HepG2 (cell line): Measurements from ENCODE around the gene ZFP36L2. TPM values are rescaled to one million over a fixed set of nuclear protein-coding genes. Genes with fewer than 3 reads are reported as not detected.
A peak's percentile ranks its signal among the peaks of the same experiment; 100 is the strongest.

Experiments
- HDAC2 ChIP-seq: sonication (generic); formaldehyde crosslinking; IDR thresholded peaks from 2 replicates; pipeline ENCODE4 v1.4.0; 2020; ENCODE audit warnings: missing genetic modification reagents
- KDM4B ChIP-seq: sonication (generic); formaldehyde crosslinking; IDR thresholded peaks from 2 replicates; pipeline ENCODE4 v1.4.0; 2020; ENCODE audit warnings: missing genetic modification reagents
- KDM5B ChIP-seq: sonication (generic); formaldehyde crosslinking; IDR thresholded peaks from 2 replicates; pipeline ENCODE4 v1.4.0; 2020; ENCODE audit warnings: missing genetic modification reagents, mild to moderate bottlenecking, borderline replicate concordance
- NR2F1 ChIP-seq, 2 experiments: fragments of 450-650 bp in 1 of 2; formaldehyde crosslinking in 1 of 2; IDR thresholded peaks; 2 replicates each; pipeline versions ENCODE4 v1.5.0 to v1.6.1; 2016 to 2020; ENCODE audit warnings: mild to moderate bottlenecking in 1 of 2, missing compliant biosample characterization in 1 of 2, missing genetic modification reagents in 1 of 2, moderate library complexity in 1 of 2
- PITX1 ChIP-seq: sonication (generic); formaldehyde crosslinking; IDR thresholded peaks from 2 replicates; pipeline ENCODE4 v1.5.1; 2020; ENCODE audit warnings: mild to moderate bottlenecking, missing genetic modification reagents
- RARA ChIP-seq: IDR thresholded peaks from 2 replicates; pipeline ENCODE4 v1.6.1; 2016; ENCODE audit warnings: missing genetic modification reagents, missing compliant biosample characterization
- SMYD3 ChIP-seq: sonication (generic); formaldehyde crosslinking; IDR thresholded peaks from 2 replicates; pipeline ENCODE4 v1.8.1; 2023; ENCODE audit warnings: mild to moderate bottlenecking, missing genetic modification reagents
- SNAPC2 ChIP-seq: sonication (generic); formaldehyde crosslinking; IDR thresholded peaks from 2 replicates; pipeline ENCODE4 v1.8.1; 2022; ENCODE audit warnings: mild to moderate bottlenecking, missing genetic modification reagents
- SOX13 ChIP-seq, 3 experiments: fragments of 450-650 bp in 1 of 3; sonication (generic) in 1 of 3; formaldehyde crosslinking in 1 of 3; IDR thresholded peaks in 2 of 3; conservative IDR thresholded peaks in 1 of 3; 2 replicates each; pipeline versions ENCODE4 v1.5.0 to v1.6.1; 2016 to 2020; ENCODE audit warnings: antibody characterized with exemption in 1 of 3, mild to moderate bottlenecking in 1 of 3, missing compliant biosample characterization in 1 of 3, missing genetic modification reagents in 1 of 3, moderate library complexity in 1 of 3
- TARDBP ChIP-seq: sonication (generic); formaldehyde crosslinking; IDR thresholded peaks from 2 replicates; pipeline ENCODE4 v1.8.0; 2022; ENCODE audit warnings: mild to moderate bottlenecking, missing genetic modification reagents
- TBP ChIP-seq: sonication (generic); formaldehyde crosslinking; IDR thresholded peaks from 2 replicates; pipeline ENCODE4 v1.5.0; 2020; ENCODE audit warnings: missing genetic modification reagents
- TMF1 ChIP-seq: sonication (generic); formaldehyde crosslinking; IDR thresholded peaks from 2 replicates; pipeline ENCODE4 v1.8.1; 2022; ENCODE audit warnings: low read depth, missing genetic modification reagents
- ZBTB7A ChIP-seq: sonication (generic); formaldehyde crosslinking; IDR thresholded peaks from 2 replicates; pipeline ENCODE4 v1.8.0; 2022; ENCODE audit warnings: mild to moderate bottlenecking, missing genetic modification reagents
- ZFX ChIP-seq: sonication (generic); formaldehyde crosslinking; IDR thresholded peaks from 2 replicates; pipeline ENCODE4 v1.4.0; 2020; ENCODE audit warnings: mild to moderate bottlenecking, low read depth, missing genetic modification reagents, moderate library complexity
- ZNF230 ChIP-seq: sonication (generic); formaldehyde crosslinking; IDR thresholded peaks from 2 replicates; pipeline ENCODE4 v1.4.0; 2020; ENCODE audit warnings: mild to moderate bottlenecking, missing genetic modification reagents
- ZNF317 ChIP-seq: sonication (generic); formaldehyde crosslinking; IDR thresholded peaks from 2 replicates; pipeline ENCODE4 v1.5.0; 2020; ENCODE audit warnings: mild to moderate bottlenecking, missing genetic modification reagents
- ZNF572 ChIP-seq: sonication (generic); formaldehyde crosslinking; IDR thresholded peaks from 2 replicates; pipeline ENCODE4 v1.5.1; 2020; ENCODE audit warnings: mild to moderate bottlenecking, missing genetic modification reagents
- ZNF724P ChIP-seq: sonication (generic); formaldehyde crosslinking; IDR thresholded peaks from 2 replicates; pipeline ENCODE4 v1.8.0; 2022; ENCODE audit warnings: missing genetic modification reagents, borderline replicate concordance
- polyA plus RNA-seq, 8 experiments: library from polyadenylated mRNA; depleted of rRNA in 3 of 8; stranded (reverse) in 7 of 8; unstranded in 1 of 8; fragments of >200 nt; fragmentation: Illumina TruSeq in 4 of 8; extraction: Trizol in 4 of 8; gene quantifications; 2 replicates each; pipeline versions ENCODE4 v1.2.1 to v1.2.3, GENCODE V29; 2011 to 2016; ENCODE audit warnings: low read depth in 4 of 8, missing spikeins in 1 of 8, mixed read lengths in 1 of 8; ENCODE audit not compliant: insufficient read depth in 1 of 8
- total RNA-seq, 5 experiments: library from RNA; depleted of rRNA; stranded (reverse); fragments of >200 nt; fragmentation: Illumina TruSeq; extraction: Trizol; gene quantifications; 2 replicates each; pipeline ENCODE4 v1.2.3, GENCODE V29; 2016; ENCODE audit warnings: low read depth in 1 of 5
- TF ChIP-seq, protein P1 (sequence below): sonication (generic); formaldehyde crosslinking; IDR thresholded peaks from 2 replicates; pipeline ENCODE4 v1.4.0; 2020; ENCODE audit warnings: mild to moderate bottlenecking, missing genetic modification reagents
- TF ChIP-seq, protein P2 (sequence below): IDR thresholded peaks from 2 replicates; pipeline ENCODE4 v1.6.1; 2016
- TF ChIP-seq, protein P3 (sequence below): sonication (generic); formaldehyde crosslinking; conservative IDR thresholded peaks from 2 replicates; pipeline ENCODE4 v1.8.1; 2023; ENCODE audit warnings: missing genetic modification reagents

The ZFP36L2 gene
- total and polyA plus RNA-seq, 2 of the 13 experiments (the other 11 are each of a cell fraction or from before 2014, with no cell fraction given) = 11.2 to 21.8 TPM

DNA sequence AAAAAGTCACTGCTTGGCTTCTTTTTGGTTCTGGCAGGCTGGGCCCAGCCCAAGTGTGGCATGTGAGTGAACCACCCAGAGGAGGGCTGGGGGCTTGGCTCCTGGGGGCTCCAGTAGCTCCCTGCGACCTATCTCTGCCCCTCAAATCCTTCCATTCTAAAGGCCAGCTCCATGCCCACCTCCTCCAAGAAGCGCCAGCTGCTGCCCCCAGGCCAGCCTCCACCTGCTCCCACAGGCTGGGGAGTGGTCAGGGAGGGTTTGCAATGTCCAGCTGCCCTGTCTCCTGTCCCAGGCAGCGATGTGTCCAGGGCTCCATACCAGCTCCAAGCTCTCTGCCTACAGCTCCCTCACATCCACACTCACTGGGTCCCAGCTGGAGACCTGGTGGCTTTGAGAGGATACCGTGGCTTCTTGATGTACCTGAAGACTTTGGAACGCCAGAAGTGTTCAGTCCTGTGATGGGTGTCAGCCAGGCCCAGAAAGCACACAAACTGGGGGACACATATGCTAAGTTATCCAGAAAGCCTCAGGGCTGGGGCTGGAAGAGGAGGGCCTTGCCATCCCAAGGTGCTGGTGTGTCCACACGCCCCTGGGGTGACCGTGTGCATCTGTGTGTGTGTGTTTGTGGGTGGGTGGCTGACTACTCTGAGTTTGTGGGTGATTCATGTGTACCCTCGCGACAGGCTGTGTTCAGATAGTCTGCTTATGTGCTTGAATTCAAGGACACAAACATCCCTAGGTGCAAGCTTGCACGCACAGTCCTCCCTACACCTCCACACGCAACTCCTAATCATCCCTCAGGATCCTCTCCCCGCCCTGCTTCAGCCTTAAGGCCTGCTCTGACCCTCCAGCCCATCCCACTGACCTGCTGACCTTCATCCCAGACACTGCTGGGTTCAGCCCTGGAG lies 33.4 kb downstream of the ZFP36L2 start (continued):
- TF ChIP-seq, protein P1, sequence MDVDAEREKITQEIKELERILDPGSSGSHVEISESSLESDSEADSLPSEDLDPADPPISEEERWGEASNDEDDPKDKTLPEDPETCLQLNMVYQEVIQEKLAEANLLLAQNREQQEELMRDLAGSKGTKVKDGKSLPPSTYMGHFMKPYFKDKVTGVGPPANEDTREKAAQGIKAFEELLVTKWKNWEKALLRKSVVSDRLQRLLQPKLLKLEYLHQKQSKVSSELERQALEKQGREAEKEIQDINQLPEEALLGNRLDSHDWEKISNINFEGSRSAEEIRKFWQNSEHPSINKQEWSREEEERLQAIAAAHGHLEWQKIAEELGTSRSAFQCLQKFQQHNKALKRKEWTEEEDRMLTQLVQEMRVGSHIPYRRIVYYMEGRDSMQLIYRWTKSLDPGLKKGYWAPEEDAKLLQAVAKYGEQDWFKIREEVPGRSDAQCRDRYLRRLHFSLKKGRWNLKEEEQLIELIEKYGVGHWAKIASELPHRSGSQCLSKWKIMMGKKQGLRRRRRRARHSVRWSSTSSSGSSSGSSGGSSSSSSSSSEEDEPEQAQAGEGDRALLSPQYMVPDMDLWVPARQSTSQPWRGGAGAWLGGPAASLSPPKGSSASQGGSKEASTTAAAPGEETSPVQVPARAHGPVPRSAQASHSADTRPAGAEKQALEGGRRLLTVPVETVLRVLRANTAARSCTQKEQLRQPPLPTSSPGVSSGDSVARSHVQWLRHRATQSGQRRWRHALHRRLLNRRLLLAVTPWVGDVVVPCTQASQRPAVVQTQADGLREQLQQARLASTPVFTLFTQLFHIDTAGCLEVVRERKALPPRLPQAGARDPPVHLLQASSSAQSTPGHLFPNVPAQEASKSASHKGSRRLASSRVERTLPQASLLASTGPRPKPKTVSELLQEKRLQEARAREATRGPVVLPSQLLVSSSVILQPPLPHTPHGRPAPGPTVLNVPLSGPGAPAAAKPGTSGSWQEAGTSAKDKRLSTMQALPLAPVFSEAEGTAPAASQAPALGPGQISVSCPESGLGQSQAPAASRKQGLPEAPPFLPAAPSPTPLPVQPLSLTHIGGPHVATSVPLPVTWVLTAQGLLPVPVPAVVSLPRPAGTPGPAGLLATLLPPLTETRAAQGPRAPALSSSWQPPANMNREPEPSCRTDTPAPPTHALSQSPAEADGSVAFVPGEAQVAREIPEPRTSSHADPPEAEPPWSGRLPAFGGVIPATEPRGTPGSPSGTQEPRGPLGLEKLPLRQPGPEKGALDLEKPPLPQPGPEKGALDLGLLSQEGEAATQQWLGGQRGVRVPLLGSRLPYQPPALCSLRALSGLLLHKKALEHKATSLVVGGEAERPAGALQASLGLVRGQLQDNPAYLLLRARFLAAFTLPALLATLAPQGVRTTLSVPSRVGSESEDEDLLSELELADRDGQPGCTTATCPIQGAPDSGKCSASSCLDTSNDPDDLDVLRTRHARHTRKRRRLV (CRISPR knock-in tag) = 0 out of 2 replicates have a peak, but pooled peaks have one; percentile 11
- TF ChIP-seq KDM4B (CRISPR knock-in tag) = 0 out of 2 replicates have a peak, but pooled peaks have one; percentile 17
- TF ChIP-seq SOX13 (IDR thresholded peaks at IDR 0.05) = peak; percentile 20; the same call in 1 of the 2 replicates
- no peak for TF ChIP-seq SOX13 (CRISPR knock-in tag; conservative IDR thresholded peaks at IDR 0.05 in 1 of 2, IDR thresholded peaks at IDR 0.05 in 1 of 2)
- peak; percentile 37; the same call in 1 of the 2 replicates for TF ChIP-seq ZNF572 (CRISPR knock-in tag)
- peak; percentile 25; the same call in 1 of the 2 replicates for TF ChIP-seq TARDBP
- peak; percentile 69 for TF ChIP-seq SNAPC2 (CRISPR knock-in tag)
- TF ChIP-seq, protein P2, sequence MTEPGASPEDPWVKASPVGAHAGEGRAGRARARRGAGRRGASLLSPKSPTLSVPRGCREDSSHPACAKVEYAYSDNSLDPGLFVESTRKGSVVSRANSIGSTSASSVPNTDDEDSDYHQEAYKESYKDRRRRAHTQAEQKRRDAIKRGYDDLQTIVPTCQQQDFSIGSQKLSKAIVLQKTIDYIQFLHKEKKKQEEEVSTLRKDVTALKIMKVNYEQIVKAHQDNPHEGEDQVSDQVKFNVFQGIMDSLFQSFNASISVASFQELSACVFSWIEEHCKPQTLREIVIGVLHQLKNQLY = peak; percentile 30; the same call in 1 of the 2 replicates
- TF ChIP-seq SMYD3 = peak; percentile 44; the same call in 1 of the 2 replicates
- peak; percentile 55; the same call in 1 of the 2 replicates for TF ChIP-seq ZNF230 (CRISPR knock-in tag)
- TF ChIP-seq ZNF724P (CRISPR knock-in tag) = 0 out of 2 replicates have a peak, but pooled peaks have one; percentile 70
- 0 out of 2 replicates have a peak, but pooled peaks have one; percentile 53 for TF ChIP-seq TMF1
- peak in 1 of 2 experiments; percentile 82; a peak in 2 of 4 replicates for TF ChIP-seq NR2F1 (CRISPR knock-in tag; IDR thresholded peaks at IDR 0.05)
- no peak for TF ChIP-seq TBP (CRISPR knock-in tag)
- TF ChIP-seq PITX1 (CRISPR knock-in tag) = no peak; the same call in 1 of the 2 replicates
- TF ChIP-seq, protein P3, sequence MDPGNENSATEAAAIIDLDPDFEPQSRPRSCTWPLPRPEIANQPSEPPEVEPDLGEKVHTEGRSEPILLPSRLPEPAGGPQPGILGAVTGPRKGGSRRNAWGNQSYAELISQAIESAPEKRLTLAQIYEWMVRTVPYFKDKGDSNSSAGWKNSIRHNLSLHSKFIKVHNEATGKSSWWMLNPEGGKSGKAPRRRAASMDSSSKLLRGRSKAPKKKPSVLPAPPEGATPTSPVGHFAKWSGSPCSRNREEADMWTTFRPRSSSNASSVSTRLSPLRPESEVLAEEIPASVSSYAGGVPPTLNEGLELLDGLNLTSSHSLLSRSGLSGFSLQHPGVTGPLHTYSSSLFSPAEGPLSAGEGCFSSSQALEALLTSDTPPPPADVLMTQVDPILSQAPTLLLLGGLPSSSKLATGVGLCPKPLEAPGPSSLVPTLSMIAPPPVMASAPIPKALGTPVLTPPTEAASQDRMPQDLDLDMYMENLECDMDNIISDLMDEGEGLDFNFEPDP (CRISPR knock-in tag) = 0 out of 2 replicates have a peak, but pooled peaks have one; percentile 56
- TF ChIP-seq ZNF317 (CRISPR knock-in tag) = 0 out of 2 replicates have a peak, but pooled peaks have one; percentile 37
- peak; percentile 47 for TF ChIP-seq ZFX (CRISPR knock-in tag)
- peak; percentile 72 for TF ChIP-seq RARA (CRISPR knock-in tag)
- TF ChIP-seq ZBTB7A (CRISPR knock-in tag) = peak; percentile 37; the same call in 1 of the 2 replicates
- peak; percentile 52; the same call in 1 of the 2 replicates for TF ChIP-seq KDM5B (CRISPR knock-in tag)
- TF ChIP-seq HDAC2 (CRISPR knock-in tag) = peak; percentile 11; the same call in 1 of the 2 replicates
